ENCODE results near the gene ALG1L2.
A peak's percentile ranks its signal among the peaks of the same experiment; 100 is the strongest.
"Not testable (repeated sequence)": the region's sequence is repeated elsewhere in the genome, so short reads cannot be mapped to it uniquely, and the experiment has no call there.

The ALG1L2 gene

DNA sequence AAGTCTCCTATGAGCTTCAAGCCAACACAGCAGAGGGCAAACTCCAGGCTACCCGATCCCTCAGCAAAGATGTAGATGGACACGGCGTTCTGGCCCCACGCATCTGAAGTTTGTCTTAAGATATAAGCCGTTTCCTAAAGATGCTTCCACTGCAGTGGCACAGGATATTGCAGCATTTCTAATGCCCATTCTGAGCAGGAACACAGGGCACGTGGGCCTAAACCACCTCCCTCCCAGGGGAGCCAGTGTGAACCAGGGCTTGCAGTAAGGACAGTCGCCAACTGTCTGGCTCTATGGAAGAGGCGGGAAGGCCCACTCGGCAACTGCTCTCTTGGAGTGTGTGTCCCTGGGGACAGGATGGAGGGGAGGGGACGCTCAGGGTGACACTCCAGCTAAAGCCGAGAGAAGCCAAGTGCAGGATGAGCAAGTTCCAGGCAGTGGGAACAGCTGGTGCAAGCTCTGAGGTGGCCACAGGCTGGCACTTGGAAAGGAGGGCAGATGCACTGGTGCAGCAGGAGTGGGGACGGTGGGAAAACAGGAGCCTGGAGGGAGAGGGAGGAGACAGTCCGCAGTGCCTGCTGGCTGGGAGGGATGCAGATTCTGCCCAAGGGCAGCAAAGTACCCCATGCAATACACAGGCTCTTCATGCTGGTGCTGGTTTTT, 25.8 kb downstream of the ALG1L2 start:
- DNase-seq (ENCODE audit: low read depth in 1 of 2, low spot score in 1 of 2); in situ Hi-C loops (cut with HindIII; ENCODE audit: low pct_unique_long_range_greater_than_20kb, low sequenced_read_pairs): not testable (repeated sequence)

DNA sequence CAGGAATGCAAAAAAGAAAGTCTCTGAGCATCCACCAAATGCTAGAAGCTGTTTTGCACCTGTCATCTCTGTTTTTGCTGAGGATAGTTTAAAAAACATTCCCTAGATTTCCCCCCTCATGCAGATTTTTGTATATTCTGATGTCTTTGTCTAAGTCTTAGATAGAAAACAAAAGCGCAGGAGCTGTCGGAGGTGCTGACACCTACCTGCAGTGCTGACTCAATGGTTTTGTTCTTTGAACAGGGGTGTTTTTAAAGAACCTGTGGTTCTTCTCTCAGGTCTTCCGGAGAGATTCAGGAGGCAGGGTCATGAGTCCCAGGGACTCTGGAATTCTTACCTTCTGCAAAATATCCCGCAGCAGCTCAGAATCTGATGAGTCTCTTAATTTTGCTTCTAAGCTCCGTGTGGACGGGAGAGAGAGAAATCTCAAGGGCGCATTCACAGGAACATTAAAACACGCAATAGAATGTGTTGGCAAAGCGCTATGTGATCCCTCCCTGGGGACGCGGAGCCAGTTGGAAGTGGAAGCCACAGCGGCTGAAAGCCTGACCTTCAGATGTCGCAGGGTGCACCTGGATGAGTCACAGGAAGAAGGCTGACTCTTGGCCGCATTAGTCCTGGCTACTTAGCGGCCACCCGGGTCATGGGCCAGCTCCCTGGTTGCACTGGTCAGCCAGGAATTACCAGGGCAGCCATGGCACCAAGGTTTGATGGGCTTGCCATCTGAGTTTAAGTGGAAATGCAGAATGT, 27.4 kb downstream of the ALG1L2 start:
- in situ Hi-C loops (cut with HindIII; ENCODE audit: low pct_unique_long_range_greater_than_20kb, low sequenced_read_pairs); DNase-seq (ENCODE audit: low read depth in 1 of 2, low spot score in 1 of 2): not testable (repeated sequence)

DNA sequence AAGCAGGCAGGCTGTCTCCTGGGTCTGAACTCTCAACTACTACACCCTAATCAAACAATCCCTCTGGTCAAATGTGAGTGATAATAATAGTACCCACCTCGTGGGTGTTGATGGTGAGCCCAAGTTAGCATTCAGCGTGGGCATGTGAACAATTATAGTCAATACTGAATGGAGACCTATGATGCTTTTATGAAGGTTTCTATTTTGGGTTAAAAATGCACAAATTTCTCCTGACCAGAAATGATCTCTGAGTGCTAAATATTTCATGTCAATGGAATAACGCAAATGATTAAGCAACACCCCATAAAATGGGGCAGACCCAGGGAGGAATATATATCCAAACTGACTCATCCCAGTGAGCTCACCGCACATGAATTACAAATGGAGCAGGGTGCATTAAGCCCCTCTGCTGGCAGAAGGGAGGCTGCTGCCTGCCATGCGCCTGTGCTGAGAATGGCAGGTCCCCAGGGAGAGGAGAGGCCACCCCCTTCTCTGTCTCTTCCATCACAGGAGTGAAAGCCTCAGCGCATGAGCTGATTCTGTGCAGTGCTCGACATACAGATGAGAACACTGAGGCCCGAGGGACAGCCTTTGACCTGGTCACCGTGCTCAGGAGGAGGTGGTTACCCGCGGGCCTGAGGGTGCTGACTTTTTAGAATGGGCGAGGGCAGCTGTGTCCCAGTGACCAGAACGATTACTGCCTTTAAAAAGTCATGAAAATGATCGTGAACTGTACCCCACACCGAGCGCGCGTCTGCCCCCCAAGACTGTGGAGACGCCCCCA, 28.9 kb downstream of the ALG1L2 start:
- in situ Hi-C loops (cut with HindIII; ENCODE audit: low pct_unique_long_range_greater_than_20kb, low sequenced_read_pairs); DNase-seq (ENCODE audit: low read depth in 1 of 2, low spot score in 1 of 2): not testable (repeated sequence)

DNA sequence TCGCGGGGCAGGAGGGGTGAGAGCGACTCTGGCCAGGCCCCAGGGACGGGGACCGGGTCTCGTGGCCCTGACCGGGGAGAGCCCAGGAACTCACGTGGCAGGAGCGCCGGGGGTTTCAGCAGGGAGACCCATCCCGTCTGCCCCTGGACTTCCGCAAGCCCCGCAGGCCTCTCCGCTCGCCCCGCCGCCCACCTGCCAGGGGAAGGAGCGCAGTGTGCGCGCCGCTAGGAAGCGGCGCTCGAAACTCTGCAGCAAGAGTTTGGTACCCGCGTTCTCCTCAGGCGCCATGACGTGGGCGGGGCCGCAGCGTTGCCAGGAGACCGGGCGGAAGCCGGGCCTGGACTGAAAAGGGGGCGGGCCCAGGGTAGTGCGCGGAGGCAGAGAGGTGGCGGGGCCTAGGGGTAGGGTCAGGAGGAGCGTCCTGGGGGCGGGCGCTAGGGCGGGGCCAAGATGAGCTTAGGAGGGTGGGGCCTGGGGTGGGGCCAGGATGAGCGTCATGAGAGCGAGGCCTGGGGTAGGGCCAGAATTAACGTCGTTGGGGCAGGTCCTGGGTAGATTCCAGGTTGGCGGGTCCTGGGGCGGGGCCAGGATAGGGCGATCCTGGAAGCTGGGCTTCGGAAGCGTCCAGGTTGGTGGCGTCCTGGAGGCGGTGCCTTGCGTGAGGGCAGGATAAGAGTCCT, 29.7 kb downstream of the ALG1L2 start:
- TF ChIP-seq JUND (IDR thresholded peaks at IDR 0.05; ENCODE audit: low read depth): no peak
- in situ Hi-C loops (cut with HindIII; ENCODE audit: low pct_unique_long_range_greater_than_20kb, low sequenced_read_pairs): no loop called here
- peak; percentile 64 to 99 for DNase-seq (ENCODE audit: low read depth in 1 of 2, low spot score in 1 of 2)

DNA sequence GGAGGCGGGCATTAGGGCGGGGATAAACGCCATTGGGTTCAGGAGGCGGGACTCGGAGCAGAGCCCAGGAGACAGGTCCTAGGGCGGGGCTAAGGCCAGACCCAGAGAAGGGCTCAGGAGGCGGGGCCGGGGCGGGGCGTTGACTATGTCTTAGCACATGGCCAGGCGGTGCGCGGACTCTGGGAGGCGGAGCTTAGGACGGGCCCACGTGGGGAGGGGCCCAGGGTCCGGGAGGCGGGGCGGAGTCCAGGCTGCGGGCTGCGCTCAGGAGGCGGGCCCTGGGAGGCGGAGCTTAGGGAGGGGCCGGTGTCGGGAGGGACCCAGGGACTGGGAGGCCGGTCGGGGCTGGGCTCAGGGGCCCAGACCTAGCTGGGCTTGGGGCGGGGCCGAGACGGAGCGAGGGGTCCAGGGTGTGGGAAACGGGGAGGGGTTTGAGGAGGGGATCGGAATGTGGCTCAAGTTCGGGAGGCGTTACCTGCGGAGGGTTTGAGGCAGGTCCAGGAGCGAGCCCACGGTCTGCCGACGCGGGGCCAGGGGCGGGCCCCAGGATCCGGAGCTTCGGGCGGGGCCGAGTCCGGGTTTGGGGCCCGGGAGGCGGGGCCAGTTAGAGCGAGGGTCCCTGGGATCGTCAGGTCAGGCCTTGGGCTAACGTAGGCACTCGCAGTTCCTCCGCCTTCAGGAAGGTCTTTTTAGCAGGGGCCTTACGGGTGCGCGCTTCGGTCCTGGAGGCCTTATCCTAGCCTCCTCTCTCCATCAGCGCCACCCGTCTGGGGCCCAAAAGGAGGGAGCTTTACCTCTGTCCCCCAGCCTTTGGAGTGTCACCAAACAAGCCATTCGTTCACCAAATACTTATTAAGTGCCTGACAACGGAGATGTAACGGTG, 30.5 kb downstream of the ALG1L2 start:
- in situ Hi-C loops (cut with HindIII; ENCODE audit: low pct_unique_long_range_greater_than_20kb, low sequenced_read_pairs): not testable (repeated sequence)
- peak in 1 of 2 experiments; percentile 96 for DNase-seq (ENCODE audit: low read depth in 1 of 2, low spot score in 1 of 2)

DNA sequence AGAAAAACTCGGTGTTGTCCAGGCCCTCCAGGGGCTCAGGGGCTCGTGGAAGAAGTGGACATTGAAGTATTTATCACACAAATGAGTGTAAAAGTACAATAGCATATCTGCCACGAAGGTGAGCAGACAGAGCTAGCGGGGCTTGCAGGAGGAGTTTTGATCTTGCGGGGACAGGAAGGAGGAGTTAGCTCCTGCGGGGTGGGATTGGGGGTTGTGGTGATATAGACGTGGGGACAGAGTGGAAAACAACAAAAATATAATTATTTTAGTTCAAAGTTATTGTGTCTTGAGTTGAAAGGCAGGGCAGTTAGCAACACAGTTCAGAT, 31.1 kb downstream of the ALG1L2 start:
- in situ Hi-C loops (cut with HindIII; ENCODE audit: low pct_unique_long_range_greater_than_20kb, low sequenced_read_pairs); DNase-seq (ENCODE audit: low read depth in 1 of 2, low spot score in 1 of 2): not testable (repeated sequence)

DNA sequence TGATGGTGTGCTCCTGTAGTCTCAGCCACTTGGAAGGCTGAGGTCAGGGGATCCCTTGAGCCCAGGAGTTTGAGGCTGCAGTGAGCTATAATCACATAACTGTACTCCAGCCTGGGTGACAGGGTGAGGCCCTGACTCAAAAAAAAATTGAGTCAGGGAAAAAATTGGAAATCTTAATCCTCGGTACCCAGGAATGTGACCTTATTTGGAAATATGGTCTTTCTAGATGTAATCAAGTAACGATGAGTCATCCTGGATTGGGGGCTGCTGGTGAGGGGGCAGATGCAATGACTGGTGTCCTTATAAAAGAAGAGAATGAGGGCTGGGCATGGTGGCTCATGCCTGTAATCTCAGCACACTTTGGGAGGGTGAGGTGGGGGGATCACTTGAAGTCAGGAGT, 33.8 kb downstream of the ALG1L2 start:
- DNase-seq (ENCODE audit: low read depth in 1 of 2, low spot score in 1 of 2); in situ Hi-C loops (cut with HindIII; ENCODE audit: low pct_unique_long_range_greater_than_20kb, low sequenced_read_pairs): not testable (repeated sequence)

DNA sequence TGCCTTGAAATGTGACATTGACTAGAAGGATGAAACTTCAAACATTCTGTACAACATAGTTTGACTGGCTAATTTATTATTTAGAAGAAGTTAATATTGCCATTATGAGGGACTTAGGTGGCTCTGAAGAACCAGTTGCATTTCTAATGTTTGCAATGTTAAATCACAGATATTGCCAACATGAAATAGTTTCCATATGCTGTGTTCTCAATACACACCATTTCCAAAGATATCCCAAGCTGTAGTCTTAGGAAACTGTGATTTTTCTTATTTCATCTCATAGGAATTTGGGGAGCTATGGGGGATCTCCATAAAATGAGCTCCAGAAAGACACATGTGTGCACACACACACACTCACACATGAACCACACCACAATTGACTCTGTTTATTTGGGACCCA, 36.3 kb downstream of the ALG1L2 start:
- TF ChIP-seq JUND (IDR thresholded peaks at IDR 0.05; ENCODE audit: low read depth): no peak
- in situ Hi-C loops (cut with HindIII; ENCODE audit: low pct_unique_long_range_greater_than_20kb, low sequenced_read_pairs): no loop called here
- no peak for DNase-seq (ENCODE audit: low read depth in 1 of 2, low spot score in 1 of 2)

DNA sequence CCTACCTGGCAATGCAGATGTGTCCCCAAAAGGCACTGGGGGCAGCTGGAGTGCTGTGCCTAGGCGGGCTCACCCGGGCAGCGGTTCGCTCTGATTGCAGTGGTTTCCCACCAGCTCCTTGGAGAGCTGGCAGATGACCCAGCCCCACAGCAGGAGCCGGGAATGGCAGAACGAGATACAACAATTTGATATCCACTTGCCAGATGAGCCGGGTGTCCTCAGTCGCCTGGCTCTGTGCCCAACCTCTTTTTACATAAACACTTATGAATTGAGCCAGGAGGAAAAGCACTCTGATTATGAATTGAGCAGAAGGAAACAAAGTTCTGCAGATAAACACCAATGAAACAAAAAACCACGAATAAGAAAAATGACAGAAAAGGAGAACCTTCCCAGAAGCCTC, 38.2 kb downstream of the ALG1L2 start:
- in situ Hi-C loops (cut with HindIII; ENCODE audit: low pct_unique_long_range_greater_than_20kb, low sequenced_read_pairs); DNase-seq (ENCODE audit: low read depth in 1 of 2, low spot score in 1 of 2): not testable (repeated sequence)

DNA sequence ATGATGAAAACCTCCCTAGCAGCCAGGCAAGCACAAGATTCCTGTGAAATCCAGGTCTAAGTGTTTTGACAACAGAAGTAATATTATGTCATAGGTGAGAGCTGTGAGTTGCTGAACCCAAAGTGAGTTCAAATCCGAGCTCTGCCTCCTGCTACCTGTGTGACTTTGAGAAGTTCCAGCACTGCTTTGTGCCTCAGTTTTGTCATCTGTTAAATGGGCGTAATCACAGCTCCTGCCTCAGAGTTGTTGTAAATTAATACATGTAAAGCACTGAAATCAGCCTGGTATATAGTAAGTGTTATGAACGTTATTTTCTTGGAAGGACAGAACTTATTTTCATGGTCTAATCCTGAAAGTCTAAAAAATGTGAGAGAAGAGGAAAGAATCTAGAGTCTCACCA, 38.7 kb downstream of the ALG1L2 start:
- DNase-seq (ENCODE audit: low read depth in 1 of 2, low spot score in 1 of 2); in situ Hi-C loops (cut with HindIII; ENCODE audit: low pct_unique_long_range_greater_than_20kb, low sequenced_read_pairs): not testable (repeated sequence)

DNA sequence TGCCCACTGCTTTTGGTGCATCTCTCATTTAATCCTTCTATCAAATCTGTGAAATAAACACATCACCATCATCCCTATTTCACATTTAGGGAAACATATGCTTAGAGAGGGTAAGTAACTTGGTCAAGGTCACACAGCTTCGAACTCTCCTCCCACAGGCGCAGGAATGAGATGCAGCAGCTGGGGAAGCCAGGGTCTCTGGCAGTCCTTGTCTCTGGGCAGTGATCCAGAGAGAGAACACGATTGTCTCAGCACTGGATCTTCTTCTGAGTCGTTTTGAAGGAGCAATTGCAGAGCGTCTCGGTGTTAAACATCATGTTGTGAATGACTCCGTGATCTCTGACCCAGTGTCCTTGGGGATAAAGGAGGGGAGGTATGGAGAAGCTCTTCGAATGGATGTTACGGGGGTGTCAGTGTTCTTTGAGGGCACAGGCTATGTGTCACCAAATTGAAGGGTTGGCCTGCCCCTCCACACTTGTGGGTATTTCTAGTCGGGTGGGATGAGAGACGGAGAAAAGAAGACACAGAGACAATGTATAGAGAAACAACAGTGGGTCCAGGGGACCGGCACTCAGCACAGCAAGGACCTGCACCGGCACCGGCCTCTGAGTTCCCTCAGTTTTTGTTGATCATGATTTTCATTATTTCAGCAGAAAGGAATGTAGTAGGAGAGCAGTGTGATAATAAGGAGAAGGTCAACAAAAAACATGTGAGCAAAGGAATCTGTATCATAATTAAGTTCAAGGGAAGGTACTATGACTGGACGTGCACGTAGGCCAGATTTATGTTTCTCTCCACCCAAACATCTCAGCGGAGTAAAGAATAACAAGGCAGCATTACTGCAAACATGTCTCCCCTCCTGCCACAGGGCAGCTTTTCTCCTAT, 41.5 kb downstream of the ALG1L2 start:
- in situ Hi-C loops (cut with HindIII; ENCODE audit: low pct_unique_long_range_greater_than_20kb, low sequenced_read_pairs); DNase-seq (ENCODE audit: low read depth in 1 of 2, low spot score in 1 of 2): not testable (repeated sequence)

DNA sequence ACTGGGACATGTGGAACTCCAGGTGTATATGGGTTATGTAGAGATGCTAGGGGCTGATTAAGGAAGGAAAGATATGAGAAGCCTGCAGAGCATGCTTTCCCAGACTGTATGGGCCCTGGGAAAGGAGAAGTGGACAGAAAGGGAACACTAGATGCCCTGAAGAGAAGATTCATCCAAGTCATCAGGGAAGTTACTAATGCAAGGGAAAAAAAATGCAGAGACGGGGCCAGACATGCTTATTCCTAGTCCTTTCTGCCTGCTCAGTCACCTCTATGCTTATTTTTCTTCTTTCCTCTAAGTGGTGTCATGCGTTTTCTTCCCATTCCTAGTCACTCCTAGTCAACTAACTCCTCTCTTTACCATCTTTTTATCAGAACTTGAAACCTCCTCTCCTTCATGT, 43.8 kb downstream of the ALG1L2 start:
- DNase-seq (ENCODE audit: low read depth in 1 of 2, low spot score in 1 of 2); in situ Hi-C loops (cut with HindIII; ENCODE audit: low pct_unique_long_range_greater_than_20kb, low sequenced_read_pairs): not testable (repeated sequence)

DNA sequence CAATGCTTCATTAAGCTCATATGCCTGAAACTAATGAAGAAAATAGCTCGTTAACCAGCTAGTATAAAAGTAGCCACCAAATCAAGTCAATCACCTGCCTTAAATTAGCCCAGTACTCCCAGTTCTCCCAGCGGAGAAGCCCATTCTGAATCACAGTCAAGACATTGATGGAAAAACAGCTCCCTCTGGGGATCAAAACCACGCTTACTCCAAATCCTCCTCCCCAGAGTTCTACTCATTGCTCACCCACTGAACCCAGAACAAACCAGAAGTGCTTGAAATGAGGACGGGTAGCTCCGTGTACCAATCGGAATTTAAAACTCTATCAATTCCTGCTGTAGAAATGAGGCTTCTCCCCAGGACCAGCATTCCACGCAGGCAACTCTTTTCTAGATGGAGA, 54.7 kb downstream of the ALG1L2 start:
- DNase-seq (ENCODE audit: low read depth in 1 of 2, low spot score in 1 of 2): peak in 1 of 2 experiments; percentile 50
- in situ Hi-C loops (cut with HindIII; ENCODE audit: low pct_unique_long_range_greater_than_20kb, low sequenced_read_pairs): not testable (repeated sequence)

DNA sequence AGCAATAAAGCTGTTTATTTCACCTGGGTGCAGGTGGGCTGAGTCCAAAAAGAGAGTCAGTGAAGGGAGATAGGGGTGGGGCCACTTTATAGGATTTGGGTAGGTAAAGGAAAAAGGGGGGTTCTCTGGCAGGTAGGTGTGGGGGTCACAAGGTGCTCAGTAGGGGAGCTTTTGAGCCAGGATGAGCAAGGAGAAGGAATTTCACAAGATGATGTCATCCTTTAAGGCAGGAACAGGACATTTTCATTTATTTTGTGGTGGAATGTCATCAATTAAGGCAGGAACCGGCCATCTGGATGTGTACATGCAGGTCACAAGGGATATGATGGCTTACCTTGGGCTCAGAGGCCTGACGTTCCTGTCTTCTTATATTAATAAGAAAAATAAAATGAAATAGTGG, 56.1 kb downstream of the ALG1L2 start:
- DNase-seq (ENCODE audit: low read depth in 1 of 2, low spot score in 1 of 2); in situ Hi-C loops (cut with HindIII; ENCODE audit: low pct_unique_long_range_greater_than_20kb, low sequenced_read_pairs): not testable (repeated sequence)

DNA sequence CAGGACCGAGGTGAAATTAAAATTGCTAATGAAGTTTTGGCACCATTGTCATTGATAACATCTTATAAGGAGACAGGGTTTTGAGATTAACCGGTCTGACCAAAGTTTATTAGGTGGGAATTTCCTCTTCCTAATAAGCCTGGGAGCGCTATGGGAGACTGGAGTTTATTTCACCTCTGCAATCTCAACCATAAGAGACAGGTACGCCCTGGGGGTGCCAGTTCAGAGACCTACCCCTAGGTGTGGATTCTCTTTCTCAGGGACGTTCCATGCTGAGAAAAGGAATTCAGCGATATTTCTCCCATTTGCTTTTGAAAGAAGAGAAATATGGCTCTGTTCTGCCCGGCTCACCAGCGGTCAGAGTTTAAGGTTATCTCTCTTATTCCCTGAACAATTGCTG, 57.4 kb downstream of the ALG1L2 start:
- in situ Hi-C loops (cut with HindIII; ENCODE audit: low pct_unique_long_range_greater_than_20kb, low sequenced_read_pairs); DNase-seq (ENCODE audit: low read depth in 1 of 2, low spot score in 1 of 2): not testable (repeated sequence)

DNA sequence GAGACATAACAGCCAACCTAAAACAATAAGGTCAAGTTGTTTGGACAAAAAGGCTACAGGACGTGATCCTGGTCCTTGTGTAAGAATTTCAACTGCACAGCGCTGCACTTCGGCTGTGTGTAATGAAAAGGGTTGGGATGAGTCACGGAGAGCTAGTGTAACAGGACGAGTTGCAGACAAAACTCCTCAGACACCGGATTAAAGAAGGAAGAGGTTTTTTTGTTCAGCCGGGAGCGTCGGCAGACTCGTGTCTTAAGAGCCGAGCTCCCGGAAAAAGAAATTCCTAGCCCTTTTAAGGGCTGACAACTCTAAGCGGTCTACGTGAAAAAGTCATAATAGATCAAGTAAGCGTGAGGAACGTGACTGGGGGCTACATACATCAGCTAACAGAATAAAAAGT, 59.1 kb downstream of the ALG1L2 start:
- DNase-seq (ENCODE audit: low read depth in 1 of 2, low spot score in 1 of 2); in situ Hi-C loops (cut with HindIII; ENCODE audit: low pct_unique_long_range_greater_than_20kb, low sequenced_read_pairs): not testable (repeated sequence)

All from T47D (cell line).